Stimulated activated CD8-positive, alpha-beta memory T cell treated with anti-CD3 and anti-CD28 coated beads, Interleukin-15, amount 100 ng/mL, for 48 hours (primary cell): ENCODE results near the gene C6orf120.

Experiments used
- DNase-seq, 2 donors: peaks; one replicate each; pipeline ENCODE4 v3.0.0-alpha.2; 2020; ENCODE audit warnings: low read depth in 2 of 2

C6orf120 gene

DNA sequence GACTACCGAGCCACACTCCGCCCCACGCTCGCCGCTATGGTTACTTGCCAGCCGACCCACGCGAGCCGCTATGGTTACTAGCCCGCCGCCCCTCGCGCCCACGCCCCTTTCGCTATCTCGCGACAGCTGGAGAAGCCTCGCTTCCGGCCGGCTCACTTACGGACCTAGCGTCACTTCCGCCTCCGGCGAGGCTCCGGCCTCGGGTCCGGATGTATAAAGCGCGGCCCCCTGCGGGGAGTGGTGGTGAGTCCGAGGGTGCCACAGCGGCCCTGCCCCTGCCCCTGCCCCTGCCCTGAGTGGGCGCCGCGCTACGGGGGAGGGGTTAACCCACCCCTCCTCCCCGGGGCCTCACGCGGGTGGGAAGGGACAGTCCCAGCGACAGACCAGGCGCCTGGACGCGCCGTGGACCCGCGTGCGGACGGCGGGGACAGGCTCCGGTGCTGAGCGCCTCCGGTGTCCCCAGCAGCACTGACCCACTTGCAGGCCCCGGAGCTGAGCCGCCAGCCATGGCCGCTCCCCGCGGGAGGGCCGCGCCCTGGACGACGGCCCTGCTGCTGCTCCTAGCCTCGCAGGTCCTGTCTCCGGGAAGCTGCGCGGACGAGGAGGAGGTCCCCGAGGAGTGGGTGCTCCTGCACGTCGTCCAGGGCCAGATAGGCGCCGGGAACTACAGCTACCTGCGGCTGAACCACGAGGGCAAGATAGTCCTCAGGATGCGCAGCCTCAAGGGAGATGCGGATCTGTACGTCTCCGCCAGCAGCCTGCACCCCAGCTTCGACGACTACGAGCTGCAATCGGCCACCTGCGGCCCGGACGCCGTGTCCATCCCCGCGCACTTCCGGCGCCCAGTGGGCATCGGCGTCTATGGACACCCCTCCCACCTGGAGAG, at the start of gene C6orf120, which contains the start of gene WDR27:
TSS of gene C6orf120 (plus strand) at position 173 of the 886 bp plus-strand sequence. CDS start at position 507, 334 bp downstream.
TSS of gene WDR27 (minus strand) at position 76 of the 886 bp plus-strand sequence. CDS start 13,024 bp downstream, outside the sequence.
- DNase-seq: peak; percentile 97 to 98

DNA sequence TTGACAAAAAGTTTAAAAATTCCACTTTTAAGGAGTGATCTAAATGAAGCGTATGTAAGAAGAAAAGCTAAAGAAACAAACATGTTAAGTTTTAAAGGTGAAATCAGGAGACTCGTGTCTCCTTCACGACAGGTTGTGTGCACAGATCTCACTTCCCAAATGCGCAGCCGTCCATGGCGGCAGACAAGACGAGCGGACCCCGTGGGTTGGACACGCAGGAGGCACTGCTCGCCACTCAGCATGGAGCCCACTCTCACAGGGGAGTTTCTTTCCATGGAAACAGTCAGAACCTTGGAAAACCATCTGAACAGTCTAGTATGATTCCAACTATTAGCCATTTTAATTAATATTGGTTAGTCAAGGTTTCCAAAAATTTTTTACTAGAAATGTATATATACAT, 49.0 kb upstream of the C6orf120 start:
- DNase-seq: no peak

DNA sequence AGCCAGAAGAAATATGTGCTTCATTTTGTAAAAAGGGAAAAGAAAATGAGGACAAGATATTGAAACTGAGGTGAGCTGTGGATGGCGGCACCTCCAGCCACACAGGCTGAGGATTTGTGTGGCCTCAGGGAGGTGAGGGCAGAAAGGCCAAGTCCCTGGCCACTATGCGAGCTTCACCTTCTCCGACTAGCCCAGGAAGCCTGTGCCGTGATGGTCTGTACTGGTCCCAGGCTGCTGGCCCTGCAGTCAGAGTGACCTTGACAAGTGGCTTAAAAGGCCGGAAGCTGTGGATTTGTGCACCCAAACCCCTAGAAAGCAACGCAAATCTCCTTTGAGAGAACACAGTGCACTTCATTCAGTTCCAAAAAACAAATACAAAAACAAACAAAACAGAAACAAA, 48.2 kb upstream of the C6orf120 start:
- DNase-seq: no peak

DNA sequence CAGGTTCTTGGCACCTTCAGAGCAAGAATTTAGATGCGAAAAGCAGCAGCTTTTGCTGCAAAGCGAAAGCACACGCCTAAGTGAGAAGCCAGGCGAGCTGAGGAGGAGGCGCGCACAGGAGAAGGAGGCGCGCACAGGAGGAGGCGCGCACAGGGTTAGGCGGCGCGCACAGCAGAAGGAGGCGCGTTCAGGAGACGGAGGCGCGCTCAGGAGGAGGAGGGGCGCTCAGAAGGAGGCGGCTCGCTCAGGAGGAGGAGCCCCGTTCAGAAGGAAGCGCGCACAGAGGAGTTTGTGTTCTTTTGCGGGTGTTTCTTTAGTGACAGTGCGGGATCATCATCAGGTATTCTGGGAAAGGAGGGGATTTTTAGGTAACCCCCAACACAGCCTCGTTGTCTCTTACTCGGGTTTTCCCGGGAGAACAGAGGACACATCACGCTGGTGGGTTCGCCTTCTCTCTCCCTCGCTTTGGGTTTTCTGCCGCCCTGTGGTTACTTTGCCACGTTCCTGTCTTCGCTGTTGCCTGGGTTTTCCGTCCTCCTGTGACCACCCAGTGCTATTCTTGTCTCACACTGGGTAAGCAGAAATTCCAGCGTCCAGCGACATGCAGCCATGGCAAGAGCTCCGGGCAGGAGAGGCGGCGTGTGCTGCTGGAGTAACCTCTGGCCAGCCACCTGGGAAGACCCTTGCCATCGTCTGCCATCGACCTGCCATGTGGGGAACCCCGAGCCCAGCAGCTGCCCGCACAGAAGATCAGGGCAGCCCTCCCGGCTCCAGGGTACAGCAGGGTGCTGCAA, 47.1 kb upstream of the C6orf120 start:
- DNase-seq: peak; percentile 21 to 30

DNA sequence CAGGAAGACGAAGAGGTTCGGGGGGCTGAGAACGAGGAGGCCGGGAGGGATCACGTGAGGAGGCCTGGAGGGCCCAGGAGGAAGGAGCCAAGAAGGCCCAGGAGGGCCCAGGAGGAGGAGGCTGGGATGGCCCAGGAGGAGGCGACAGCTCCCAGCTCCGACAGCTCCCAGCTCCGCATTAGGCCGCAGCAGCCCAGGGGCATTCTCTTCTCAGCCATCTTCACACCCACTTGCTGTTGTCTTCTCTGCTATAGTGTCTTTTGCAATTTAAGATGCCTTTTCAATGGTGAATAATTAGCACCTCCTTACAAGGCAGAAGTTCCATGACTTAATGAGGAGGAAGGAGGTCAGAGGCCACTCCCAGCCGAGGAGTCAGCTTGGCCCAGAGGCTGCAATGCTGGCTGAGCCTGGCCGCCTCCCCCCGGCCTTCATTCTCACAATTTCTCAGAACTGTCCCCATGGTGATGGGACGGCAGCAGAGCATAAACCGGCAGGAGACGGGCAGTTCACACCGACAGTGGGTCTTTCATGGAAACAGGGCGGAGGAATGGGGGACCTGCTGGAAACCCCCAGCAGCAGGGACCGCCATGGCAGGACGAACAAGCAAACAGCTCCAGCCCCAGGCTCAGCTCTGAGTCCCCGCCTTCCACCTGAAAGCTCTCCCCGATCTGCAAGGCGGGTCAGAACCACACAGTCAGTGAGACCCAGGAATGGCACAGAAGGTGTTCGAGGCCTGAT, 45.2 kb upstream of the C6orf120 start:
- DNase-seq: no peak

DNA sequence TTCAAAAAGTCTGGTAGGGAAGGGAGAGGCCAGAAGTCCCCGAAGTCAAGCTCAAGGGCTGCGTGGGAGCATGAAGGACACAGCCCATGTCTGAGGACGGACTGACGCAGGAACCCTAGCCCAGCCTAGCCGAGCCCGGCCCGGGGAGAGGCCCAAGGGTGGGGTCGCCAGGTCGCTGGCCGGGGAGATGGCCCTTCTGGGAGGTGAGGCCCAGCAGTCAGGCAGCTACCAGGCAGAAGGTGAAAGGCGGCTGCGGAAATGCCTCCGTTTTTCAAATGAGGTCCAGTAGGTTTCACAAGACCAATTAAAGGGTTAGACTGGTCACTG, 44.7 kb upstream of the C6orf120 start:
- no peak for DNase-seq

DNA sequence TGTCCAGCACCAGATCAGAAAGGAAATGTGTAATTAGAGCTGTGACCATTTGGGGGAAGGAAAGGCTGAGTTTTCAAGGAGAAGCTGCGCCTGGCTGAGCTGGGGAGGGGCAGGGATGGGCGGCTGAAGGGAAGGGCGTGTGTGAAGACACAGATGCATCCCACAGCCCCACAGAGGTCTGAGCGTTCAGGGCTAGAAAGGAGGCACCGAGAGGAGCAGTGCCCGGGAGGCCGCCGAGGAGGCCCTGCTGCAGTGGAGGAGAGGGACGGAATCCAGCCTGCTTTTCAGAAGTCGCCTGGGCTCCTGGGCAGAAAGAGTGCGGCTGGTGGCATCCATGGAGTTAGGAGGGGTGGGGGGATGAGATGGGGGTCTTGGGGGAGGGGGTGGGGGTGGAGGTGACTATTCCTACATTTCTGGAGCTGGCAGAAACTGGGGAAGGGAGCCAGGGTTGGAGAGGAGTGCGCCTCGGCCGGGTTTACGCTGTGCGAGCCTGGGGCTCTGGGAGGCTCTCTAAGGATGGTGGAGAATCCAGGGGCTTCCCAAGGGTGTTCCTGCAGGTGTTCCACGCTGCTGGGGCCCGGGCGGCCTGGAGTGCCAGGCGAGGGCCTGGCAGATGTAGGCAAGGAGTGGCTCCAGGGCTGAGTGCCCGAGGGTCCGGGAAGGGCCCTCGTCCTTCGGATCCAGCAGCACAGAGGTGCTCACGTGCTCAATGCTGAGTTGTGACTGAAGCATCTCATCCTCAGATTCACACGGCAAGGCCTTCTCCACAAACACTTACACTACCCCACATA, 41.9 kb upstream of the C6orf120 start:
- DNase-seq: no peak

DNA sequence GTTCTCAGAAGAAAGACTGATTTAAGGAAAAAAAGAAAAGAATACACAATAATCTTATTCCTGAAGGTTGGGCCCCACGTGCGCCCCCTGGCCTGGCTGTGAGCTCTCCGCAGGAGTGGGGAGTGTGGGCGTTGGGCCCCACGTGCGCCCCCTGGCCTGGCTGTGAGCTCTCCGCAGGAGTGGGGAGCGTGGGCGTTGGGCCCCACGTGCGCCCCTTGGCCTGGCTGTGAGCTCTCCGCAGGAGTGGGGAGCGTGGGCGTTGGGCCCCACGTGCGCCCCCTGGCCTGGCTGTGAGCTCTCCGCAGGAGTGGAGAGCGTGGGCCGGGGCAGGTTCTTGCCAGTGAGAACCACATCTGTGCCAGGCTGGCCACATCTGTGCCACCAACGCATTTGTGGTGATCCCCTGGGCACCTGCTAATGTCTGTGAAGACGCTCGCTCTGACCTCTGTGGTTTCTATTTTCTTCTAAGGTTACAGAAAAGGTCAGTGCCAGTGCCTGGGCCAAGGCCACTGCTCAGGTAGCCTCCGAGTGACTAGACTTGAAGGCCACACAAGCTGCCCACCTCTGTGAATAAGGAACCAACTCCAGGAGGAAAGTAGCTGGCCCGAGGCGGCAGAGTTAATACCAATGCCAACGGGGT, 41.1 kb upstream of the C6orf120 start:
- DNase-seq: no peak

DNA sequence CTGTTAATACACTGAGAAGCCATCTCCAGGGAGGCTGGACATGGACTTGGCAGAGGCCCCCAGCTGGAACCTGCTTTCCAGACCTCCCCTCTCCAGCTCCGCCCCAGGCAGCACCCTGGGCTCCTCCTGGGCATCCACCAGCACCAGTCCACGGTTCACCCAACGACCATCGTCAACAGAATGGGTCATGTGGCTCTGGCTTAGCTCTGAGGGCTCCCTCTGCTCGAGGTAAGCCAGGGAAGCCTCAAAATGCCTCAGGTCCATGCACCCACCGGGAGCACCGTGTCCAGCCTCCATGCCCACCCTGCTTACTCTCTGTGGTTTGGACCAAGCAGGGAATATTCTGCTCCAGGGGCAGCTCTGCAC, 40.6 kb upstream of the C6orf120 start:
- DNase-seq: no peak

DNA sequence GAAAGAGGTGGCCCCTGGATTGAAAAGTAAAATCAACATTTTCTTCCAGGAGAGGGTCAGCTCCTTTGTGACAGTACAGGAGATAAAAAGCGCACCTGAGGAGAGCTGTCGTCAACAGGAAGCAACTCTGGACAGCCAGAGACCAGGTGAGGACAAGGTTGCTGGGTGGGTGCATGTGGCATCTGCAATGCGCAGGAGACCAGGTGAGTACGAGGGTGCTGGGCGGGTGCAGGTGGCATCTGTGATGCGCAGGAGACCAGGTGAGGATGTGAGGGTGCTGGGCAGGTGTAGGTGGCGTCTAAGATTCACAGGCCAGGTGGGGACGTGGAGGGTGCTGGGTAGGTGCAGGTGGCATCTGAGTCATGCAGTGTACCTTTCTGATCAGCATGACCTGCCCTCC, 38.5 kb upstream of the C6orf120 start:
- no peak for DNase-seq

DNA sequence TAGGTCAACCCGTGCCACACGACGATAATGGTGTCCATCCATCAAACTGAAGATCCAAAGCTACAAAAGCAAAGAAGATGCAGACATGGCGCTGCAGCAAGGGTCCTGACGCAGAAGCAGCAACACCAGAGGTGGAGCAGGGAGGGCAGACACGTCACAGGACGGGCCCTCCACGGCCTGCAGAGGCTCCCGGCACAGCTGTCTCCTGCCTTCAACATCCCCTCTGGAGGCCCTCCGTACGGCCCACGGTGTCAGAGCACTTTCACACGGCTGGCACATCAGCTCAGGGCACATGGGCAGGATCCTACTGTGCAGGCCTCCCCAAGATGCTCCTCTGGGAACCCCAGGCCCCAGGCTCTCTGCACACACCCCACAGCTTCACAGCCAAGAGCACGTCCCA, 37.7 kb upstream of the C6orf120 start:
- no peak for DNase-seq

DNA sequence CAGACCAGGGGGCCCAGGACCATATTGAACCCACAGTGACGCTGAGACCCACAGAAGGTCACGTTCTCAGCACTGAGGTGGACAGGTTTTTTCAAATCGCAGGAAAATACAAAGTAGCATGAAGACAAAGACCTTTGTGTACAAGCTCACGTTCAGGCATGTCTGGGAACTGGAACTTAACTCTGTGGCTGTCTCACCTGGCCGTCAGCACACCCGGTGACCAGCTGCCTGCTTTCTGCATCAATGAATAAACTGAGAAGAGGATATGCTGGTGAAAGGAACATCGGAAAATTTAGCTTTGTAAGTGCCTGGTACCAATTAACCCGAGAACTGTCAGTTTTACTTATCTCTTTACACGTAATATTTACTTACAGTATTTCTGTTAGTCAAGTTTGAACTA, 36.6 kb upstream of the C6orf120 start:
- DNase-seq: no peak

DNA sequence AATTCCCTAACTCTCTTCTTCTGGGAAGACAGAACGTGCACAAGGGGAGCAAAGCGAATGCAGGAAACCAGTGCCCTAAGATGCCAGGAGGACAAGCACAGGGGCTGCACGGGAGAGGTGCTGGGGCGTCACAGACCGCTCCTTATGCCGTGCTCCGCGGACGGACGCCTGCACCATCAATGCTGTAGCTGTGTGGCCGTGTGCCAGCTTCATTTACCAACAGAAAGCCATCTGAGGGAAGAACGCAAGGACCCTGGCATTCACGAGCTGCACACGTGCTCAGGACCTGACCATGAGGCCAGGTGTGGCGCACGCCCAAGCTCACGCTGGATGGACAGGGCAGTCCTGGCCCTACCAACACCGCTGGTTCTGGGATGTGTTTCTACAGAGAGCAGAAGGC, 35.5 kb upstream of the C6orf120 start:
- no peak for DNase-seq

DNA sequence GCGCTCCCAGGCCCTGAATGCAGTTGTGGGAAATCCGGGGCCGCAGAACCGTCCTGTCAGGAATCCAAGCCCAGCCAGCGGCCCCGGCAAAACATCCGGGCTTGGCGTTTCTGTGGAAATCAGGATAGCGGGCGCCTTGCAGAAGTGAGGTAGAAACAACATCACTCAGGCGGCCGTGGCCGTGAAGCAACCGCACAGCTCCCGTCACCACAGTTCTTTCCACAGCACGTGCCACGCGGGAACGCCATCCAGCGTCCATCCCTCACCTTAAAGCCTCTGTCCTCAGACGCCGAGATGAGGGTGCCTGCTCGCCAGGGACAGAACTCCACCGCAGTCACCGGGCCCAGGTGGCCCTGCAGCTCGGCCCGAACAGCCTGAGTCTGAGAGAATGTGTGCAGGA, 34.2 kb upstream of the C6orf120 start:
- DNase-seq: no peak

DNA sequence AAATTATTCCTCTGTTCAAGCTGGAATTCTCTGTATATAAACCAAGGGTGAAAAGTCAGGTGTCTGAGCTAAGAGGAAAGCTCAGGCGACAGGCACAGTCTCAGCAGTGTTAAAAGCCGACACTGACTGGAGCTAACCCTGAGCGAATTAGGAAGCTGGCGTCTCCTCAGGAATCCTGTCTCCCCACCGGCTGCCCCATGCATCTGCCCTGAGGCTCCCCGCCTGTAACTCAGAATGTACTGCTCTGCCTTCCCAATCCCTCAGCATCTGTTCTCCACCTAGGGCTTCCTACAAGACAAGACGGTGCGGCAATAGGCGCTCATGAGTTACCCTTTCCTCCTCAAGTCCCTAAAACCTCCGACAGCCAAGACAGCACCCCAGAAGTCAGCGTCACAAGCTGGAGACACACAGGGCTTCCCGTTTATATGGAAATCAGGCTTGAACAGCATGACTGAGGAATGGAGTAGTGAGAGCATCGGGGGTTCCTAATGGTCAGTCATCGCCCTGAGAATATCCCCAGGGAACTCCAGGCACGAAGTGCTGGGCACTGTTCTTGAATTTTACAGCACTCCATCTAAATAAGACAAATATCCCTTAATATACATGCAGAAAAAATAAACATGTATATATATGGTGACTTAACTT, 33.6 kb upstream of the C6orf120 start:
- DNase-seq: no peak

DNA sequence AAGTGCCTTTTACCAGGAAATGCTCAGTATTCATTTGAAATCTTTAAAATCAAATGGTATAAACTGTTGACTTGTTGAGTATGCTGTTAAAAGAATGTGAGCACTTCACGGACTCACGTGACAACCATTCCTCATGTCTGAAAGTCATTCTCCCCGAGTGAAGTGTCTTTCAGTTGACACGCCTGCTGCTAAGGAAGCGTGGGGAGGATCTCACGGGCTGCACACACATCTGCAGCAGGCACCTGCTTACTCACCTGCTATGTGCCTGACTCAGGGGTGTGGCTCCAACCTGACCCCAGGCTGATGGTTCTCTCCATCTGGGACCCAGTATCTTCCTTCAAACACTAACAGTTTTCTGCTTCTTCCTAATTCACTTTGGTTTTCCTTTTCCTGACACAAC, 32.8 kb upstream of the C6orf120 start:
- no peak for DNase-seq

DNA sequence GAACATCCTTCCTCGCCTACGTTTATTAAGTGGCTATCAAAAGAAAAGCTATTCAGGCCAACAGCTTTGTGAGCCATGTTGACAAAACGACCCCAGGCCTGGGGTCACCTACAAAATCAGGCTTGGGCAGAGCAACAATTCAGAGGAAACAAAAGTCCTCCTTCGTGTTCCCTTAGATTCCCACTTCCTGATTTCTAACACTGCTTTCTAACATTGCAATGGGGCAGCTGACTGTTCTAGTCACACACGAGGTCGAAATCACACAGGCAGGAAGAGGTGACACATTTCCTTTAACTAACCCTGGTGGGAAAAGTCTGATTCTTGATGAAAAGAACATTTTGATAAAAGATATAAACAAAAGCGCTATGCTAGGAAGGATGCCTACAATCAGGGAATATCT, 32.0 kb upstream of the C6orf120 start:
- DNase-seq: no peak

DNA sequence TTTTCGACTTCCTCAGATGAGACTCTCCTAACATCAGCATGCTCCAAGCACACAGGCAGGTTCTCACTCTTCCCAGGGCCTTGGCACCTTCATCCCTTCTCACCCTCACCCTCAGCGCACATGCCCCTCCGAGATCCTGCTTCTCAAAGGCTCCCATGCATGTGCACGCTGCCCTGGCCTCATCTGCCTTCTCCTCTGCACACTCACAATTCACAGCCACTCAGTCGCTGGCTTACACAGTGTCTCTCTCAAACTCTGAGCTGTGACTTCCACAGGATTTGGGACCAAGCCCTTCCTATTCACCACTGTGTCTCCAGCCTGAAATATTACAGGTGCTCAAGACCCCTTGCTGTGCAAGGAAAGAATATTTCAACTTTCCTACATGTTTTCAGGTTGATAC, 30.4 kb upstream of the C6orf120 start:
- DNase-seq: no peak

DNA sequence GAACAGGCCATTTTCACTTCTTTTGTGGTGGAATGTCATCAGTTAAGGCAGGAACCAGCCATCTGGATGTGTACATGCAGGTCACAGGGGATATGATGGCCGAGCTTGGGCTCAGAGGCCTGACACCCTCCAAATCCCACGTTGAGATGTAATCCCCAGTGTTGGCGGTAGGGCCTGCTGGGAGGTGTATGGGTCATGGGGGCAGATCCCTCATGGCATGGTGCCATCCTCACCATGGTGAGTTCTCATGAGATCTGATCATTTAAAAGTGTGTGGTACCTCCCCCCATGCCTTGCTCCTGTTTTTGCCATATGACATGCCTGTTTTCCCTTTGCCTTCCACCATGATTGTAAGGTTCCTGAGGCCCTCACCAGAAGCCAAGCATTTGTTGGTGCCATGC, 26.9 kb upstream of the C6orf120 start:
- DNase-seq: no peak

DNA sequence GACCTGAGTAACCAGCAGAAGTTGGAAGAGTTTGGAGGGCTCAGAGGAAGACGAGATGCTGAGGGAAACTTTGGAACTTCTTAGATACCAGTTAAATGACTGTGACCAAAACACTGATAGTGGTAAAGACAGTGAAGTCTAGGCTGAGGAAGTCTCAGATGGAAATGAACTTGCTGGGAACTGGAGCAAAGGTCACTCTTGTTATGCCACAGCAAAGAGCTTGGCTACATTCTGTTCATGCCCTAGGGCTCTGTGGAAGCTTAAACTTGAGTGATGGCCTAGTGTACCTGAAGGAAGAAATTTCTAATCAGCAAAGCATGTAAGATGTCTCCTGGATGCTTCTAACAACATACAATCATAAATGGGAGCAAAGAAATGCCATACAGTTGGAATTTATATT, 24.8 kb upstream of the C6orf120 start:
- DNase-seq: no peak

DNA sequence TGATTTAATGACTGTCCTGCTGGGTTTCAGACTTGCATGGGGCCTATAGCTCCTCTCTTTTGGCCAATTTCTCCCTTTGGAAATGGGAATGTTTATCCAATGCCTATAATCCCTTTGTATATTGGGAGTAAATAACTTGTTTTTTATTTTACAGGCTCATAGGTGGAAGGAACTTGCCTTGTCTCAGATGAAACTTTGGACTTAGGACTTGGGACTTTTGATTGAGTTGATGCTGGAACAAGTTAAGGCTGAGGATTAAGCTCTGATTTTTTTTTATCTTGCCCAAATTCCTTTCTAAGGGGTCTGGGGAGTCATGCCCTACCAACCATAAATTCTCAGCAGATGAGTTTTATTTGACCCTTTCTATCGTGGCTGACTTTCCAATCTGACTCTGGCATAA, 23.6 kb upstream of the C6orf120 start:
- no peak for DNase-seq
